Measurements from ENCODE around the gene GORASP1. TPM values are rescaled to one million over a fixed set of nuclear protein-coding genes. Genes with fewer than 3 reads are reported as not detected.

GORASP1 gene
- total and polyA plus RNA-seq, 2 of the 13 experiments (the other 11 are each of a cell fraction or from before 2014, with no cell fraction given): 36.4 to 39.8 TPM

DNA sequence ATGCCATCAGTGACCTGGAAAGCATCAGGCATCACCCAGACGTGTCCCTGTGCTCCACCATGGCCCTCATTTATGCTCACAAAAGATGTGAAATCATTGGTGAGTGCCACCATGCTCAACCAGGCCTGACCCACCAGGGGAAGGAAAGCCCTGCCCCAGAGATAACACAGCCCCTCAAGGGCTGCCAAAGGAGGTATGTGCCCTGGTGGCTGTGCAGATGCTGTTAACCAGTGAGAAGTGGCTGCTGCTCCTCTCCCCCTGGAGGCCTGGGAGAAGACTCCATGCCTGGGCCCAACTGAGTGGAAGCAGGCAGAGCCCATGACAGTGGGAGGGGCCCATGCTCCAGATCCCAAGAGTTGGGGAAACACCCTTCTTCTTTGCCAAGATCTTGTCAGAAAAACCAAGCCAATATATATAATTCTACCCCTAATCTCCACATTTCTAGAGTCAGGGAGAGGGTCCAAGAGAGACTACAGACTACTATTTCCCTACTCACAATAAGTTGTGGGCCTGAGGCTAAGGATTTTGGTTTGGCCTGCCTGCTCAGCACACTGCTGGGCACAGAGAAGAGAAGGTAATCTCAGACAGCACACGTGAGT, 2.7 kb upstream of the GORASP1 start:
- Histone ChIP-seq H3K4me2 (ENCODE audit: low read depth, low read length) (no peak overlapping the region), H3K9ac (ENCODE audit: insufficient read depth, low read depth, low read length) (no peak overlapping the region), H3K36me3 (replicated peaks in 1 of 2; ENCODE audit: control insufficient read depth in 1 of 2, insufficient read depth in 2 of 2, low read length in 2 of 2) (no peaks in the 10 kb centered on the region), H2AFZ (ENCODE audit: low read length) (no peak overlapping the region), H4K20me1 (ENCODE audit: insufficient read depth, low read length) (no peaks in the 10 kb centered on the region), H3K27ac (ENCODE audit: extremely low read length, insufficient read depth, low read length) (no peak overlapping the region), H3K79me2 (ENCODE audit: insufficient read depth, low read length) (peaks cover 14% of the 10 kb centered on the region), H3K4me3 (replicated peaks in 1 of 3; ENCODE audit: insufficient read depth in 1 of 3, low read depth in 2 of 3, low read length in 3 of 3) (no peak overlapping the region), H3K4me1 (ENCODE audit: insufficient read depth, low read length) (peaks cover 26% of the 10 kb centered on the region), H3K27me3 (ENCODE audit: control insufficient read depth in 1 of 2, insufficient read depth in 2 of 2, low read length in 2 of 2) (no peaks in the 10 kb centered on the region; a peak in 1 of 5 replicates), H3K9me3 (ENCODE audit: low read length) (no peaks in the 10 kb centered on the region)
- intact Hi-C loops (cut with micrococcal nuclease; ENCODE audit: unreplicated experiment): no loop called here
- no peak for DNase-seq (ENCODE audit: low spot score)
- POLR2A ChIA-PET: no interaction called here
- CTCF ChIA-PET (ENCODE audit: low intra/inter-chr PET ratio, low total read pairs): no interaction called here
- ATAC-seq: peak; percentile 35
- in situ Hi-C loops (cut with HindIII; ENCODE audit: extremely low pct_ligation_motif_present, low pct_unique_long_range_greater_than_20kb): no loop called here
- 58% methylated on average over 2 of the region's 2 CpGs for WGBS (ENCODE audit: low lambda C conversion rate)
- BruUV-seq (replicated peaks): no TSS peak
- TF ChIP-seq, protein P1, sequence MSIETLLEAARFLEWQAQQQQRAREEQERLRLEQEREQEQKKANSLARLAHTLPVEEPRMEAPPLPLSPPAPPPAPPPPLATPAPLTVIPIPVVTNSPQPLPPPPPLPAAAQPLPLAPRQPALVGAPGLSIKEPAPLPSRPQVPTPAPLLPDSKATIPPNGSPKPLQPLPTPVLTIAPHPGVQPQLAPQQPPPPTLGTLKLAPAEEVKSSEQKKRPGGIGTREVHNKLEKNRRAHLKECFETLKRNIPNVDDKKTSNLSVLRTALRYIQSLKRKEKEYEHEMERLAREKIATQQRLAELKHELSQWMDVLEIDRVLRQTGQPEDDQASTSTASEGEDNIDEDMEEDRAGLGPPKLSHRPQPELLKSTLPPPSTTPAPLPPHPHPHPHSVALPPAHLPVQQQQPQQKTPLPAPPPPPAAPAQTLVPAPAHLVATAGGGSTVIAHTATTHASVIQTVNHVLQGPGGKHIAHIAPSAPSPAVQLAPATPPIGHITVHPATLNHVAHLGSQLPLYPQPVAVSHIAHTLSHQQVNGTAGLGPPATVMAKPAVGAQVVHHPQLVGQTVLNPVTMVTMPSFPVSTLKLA (IDR thresholded peaks at IDR 0.05): no peak
- TF ChIP-seq ZNF761 (CRISPR knock-in tag; conservative IDR thresholded peaks at IDR 0.05) (no peak), ZNF296 (CRISPR knock-in tag; conservative IDR thresholded peaks at IDR 0.05) (no peak), NRL (CRISPR knock-in tag; IDR thresholded peaks at IDR 0.05; ENCODE audit: borderline replicate concordance) (no peak)
- no peak for FAIRE-seq

GRCh38 chr3:39109086-39109485, 1.7 kb upstream of the GORASP1 start:
- no peak overlapping the region for H3K9ac ChIP-seq (ENCODE audit: insufficient read depth, low read depth, low read length)
- H2AFZ ChIP-seq (ENCODE audit: low read length): no peak overlapping the region
- WGBS (ENCODE audit: low lambda C conversion rate): 63% methylated on average over 5 of the region's 5 CpGs
- no peak for ATAC-seq
- H3K4me3 ChIP-seq (replicated peaks in 1 of 3; ENCODE audit: insufficient read depth in 1 of 3, low read depth in 2 of 3, low read length in 3 of 3): no peak overlapping the region
- ChIA-PET POLR2A (no interaction called here), CTCF (ENCODE audit: low intra/inter-chr PET ratio, low total read pairs) (no interaction called here)
- DNase-seq (ENCODE audit: low spot score): no peak
- no peaks in the 10 kb centered on the region for H4K20me1 ChIP-seq (ENCODE audit: insufficient read depth, low read length)
- H3K9me3 ChIP-seq (ENCODE audit: low read length): no peaks in the 10 kb centered on the region
- H3K27me3 ChIP-seq (ENCODE audit: control insufficient read depth in 1 of 2, insufficient read depth in 2 of 2, low read length in 2 of 2): no peaks in the 10 kb centered on the region; a peak in 1 of 5 replicates
- H3K27ac ChIP-seq (ENCODE audit: extremely low read length, insufficient read depth, low read length): no peak overlapping the region
- intact Hi-C loops (cut with micrococcal nuclease; ENCODE audit: unreplicated experiment) (loop anchor here (5.0 kb wide), 1 partner anchor 178 kb away; no protein-coding TSS in a partner anchor), in situ Hi-C loops (cut with HindIII; ENCODE audit: extremely low pct_ligation_motif_present, low pct_unique_long_range_greater_than_20kb) (no loop called here)
- H3K4me2 ChIP-seq (ENCODE audit: low read depth, low read length): no peak overlapping the region
- H3K36me3 ChIP-seq (replicated peaks in 1 of 2; ENCODE audit: control insufficient read depth in 1 of 2, insufficient read depth in 2 of 2, low read length in 2 of 2): no peaks in the 10 kb centered on the region
- H3K79me2 ChIP-seq (ENCODE audit: insufficient read depth, low read length): peaks cover 19% of the 10 kb centered on the region
- no peak for FAIRE-seq
- no TSS peak for BruUV-seq (replicated peaks)
- peaks cover 37% of the 10 kb centered on the region for H3K4me1 ChIP-seq (ENCODE audit: insufficient read depth, low read length)
- TF ChIP-seq NCOA1 (CRISPR knock-in tag; IDR thresholded peaks at IDR 0.05) (no peak), ZBTB38 (CRISPR knock-in tag; IDR thresholded peaks at IDR 0.05) (no peak), ZBTB2 (CRISPR knock-in tag; IDR thresholded peaks at IDR 0.05; ENCODE audit: low read depth) (no peak), ZNF34 (CRISPR knock-in tag; IDR thresholded peaks at IDR 0.05; ENCODE audit: borderline replicate concordance) (no peak), SYNCRIP (IDR thresholded peaks at IDR 0.05; ENCODE audit: insufficient read depth, low read depth, low read length) (no peak), ZFP36L2 (CRISPR knock-in tag; IDR thresholded peaks at IDR 0.05) (no peak), ZNF441 (CRISPR knock-in tag; IDR thresholded peaks at IDR 0.05; ENCODE audit: borderline replicate concordance) (no peak), ZNF160 (CRISPR knock-in tag; IDR thresholded peaks at IDR 0.05) (no peak)
